Mesendoderm (in vitro differentiated cells): ENCODE results near the gene WDR64.

ENCODE experiments used
- DNase-seq: peaks from one replicate; pipeline ENCODE4 v3.0.0; 2013
- H2AK5ac ChIP-seq: 2 replicates; pipeline ENCODE4 v1.6.1; 2013; ENCODE audit warnings: low read length, inconsistent platforms
- H2BK120ac ChIP-seq: 2 replicates; pipeline ENCODE4 v1.6.1; 2013; ENCODE audit warnings: low read depth, mild to moderate bottlenecking, low read length, moderate library complexity, mixed read lengths
- H2BK15ac ChIP-seq: replicated peaks from 2 replicates; pipeline ENCODE4 v1.6.1; 2013; ENCODE audit warnings: low read depth, mild to moderate bottlenecking, moderate library complexity
- H2BK5ac ChIP-seq: 2 replicates; pipeline ENCODE4 v1.6.1; 2013; ENCODE audit warnings: low read length, inconsistent platforms
- H3K18ac ChIP-seq: 2 replicates; pipeline ENCODE4 v1.6.1; 2013; ENCODE audit warnings: mild to moderate bottlenecking, low read length, mixed read lengths
- H3K23ac ChIP-seq: one replicate; pipeline ENCODE4 v1.6.1; 2013; ENCODE audit warnings: low read length
- H3K27ac ChIP-seq: 2 replicates; pipeline ENCODE4 v1.5.1; 2013; ENCODE audit warnings: low read depth, mild to moderate bottlenecking, inconsistent platforms, low read length, moderate library complexity
- H3K27me3 ChIP-seq: 2 replicates; pipeline ENCODE4 v1.6.1; 2013; ENCODE audit warnings: low read length, control low read depth, mild to moderate bottlenecking, inconsistent platforms; ENCODE audit not compliant: insufficient read depth, poor library complexity
- H3K36me3 ChIP-seq: 2 replicates; pipeline ENCODE4 v1.6.1; 2013; ENCODE audit warnings: low read length, inconsistent platforms; ENCODE audit not compliant: control insufficient read depth, insufficient read depth
- H3K4ac ChIP-seq: one replicate; pipeline ENCODE4 v1.6.1; 2013; ENCODE audit warnings: low read depth, mild to moderate bottlenecking, low read length, moderate library complexity
- H3K4me1 ChIP-seq: 2 replicates; pipeline ENCODE4 v1.6.1; 2013; ENCODE audit warnings: low read depth, low read length, inconsistent platforms; ENCODE audit not compliant: control insufficient read depth
- H3K4me2 ChIP-seq: 2 replicates; pipeline ENCODE4 v1.6.1; 2013; ENCODE audit warnings: low read length
- H3K4me3 ChIP-seq: 2 replicates; pipeline ENCODE4 v1.5.1; 2013; ENCODE audit warnings: mild to moderate bottlenecking, low read length
- H3K56ac ChIP-seq: one replicate; pipeline ENCODE4 v1.6.1; 2013; ENCODE audit warnings: low read length
- H3K79me1 ChIP-seq: 2 replicates; pipeline ENCODE4 v1.6.1; 2013; ENCODE audit warnings: low read length, inconsistent platforms
- H3K79me2 ChIP-seq: 2 replicates; pipeline ENCODE4 v1.6.1; 2013; ENCODE audit warnings: mild to moderate bottlenecking, low read length; ENCODE audit not compliant: control insufficient read depth, insufficient read depth
- H3K9ac ChIP-seq: 2 replicates; pipeline ENCODE4 v1.6.1; 2013; ENCODE audit warnings: low read length, inconsistent platforms
- H4K5ac ChIP-seq: one replicate; pipeline ENCODE4 v1.6.1; 2013; ENCODE audit warnings: low read length
- H4K8ac ChIP-seq: one replicate; pipeline ENCODE4 v1.6.1; 2013; ENCODE audit warnings: low read depth, mild to moderate bottlenecking, control low read depth, low read length, moderate library complexity
- WGBS: extraction: QIAGEN DNeasy Blood & Tissue Kit; methylation state at CpG from one replicate; pipeline ENCODE4 v1.1.7; 2013; ENCODE audit warnings: low lambda C conversion rate, missing lambda C conversion rate; ENCODE audit not compliant: insufficient coverage; ENCODE audit errors: extremely low coverage; 5-methylcytosine and 5-hydroxymethylcytosine counted together

WDR64 gene

DNA sequence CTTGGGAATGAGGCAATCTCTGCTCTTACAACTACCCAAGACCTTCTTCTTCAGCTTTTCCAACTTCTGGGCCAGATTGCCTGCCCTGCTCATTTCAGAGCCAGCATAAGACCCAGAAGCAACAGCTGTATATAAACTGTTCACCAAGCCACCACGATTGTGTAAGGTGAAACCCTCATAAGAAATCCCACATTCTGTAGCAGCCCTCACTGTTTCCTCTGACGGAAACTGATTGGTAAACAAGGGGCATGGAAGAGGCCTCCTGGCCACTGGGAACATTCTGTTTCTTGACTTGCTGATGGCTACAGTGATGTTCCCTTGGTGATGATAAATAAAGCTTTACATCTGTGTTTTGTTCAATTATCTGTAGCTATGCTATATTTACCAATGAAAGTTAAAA lies 156.2 kb downstream of the WDR64 start:
- no CpG with 5 or more reads among the region's 2 CpGs for WGBS
- Histone ChIP-seq H3K4me3 (no peak overlapping the region), H3K79me2 (no peaks in the 10 kb centered on the region), H2BK120ac (no peak overlapping the region), H3K4ac (no peak overlapping the region), H4K8ac (no peak overlapping the region), H3K4me2 (no peak overlapping the region), H3K27ac (no peak overlapping the region), H3K9ac (no peak overlapping the region), H3K56ac (no peak overlapping the region), H2BK15ac (no peak overlapping the region), H3K4me1 (no peaks in the 10 kb centered on the region), H3K79me1 (no peaks in the 10 kb centered on the region), H3K18ac (no peak overlapping the region), H3K27me3 (no peaks in the 10 kb centered on the region), H2AK5ac (no peak overlapping the region), H3K36me3 (no peaks in the 10 kb centered on the region), H2BK5ac (no peak overlapping the region), H3K23ac (no peak overlapping the region), H4K5ac (no peak overlapping the region)
- DNase-seq = no peak

DNA sequence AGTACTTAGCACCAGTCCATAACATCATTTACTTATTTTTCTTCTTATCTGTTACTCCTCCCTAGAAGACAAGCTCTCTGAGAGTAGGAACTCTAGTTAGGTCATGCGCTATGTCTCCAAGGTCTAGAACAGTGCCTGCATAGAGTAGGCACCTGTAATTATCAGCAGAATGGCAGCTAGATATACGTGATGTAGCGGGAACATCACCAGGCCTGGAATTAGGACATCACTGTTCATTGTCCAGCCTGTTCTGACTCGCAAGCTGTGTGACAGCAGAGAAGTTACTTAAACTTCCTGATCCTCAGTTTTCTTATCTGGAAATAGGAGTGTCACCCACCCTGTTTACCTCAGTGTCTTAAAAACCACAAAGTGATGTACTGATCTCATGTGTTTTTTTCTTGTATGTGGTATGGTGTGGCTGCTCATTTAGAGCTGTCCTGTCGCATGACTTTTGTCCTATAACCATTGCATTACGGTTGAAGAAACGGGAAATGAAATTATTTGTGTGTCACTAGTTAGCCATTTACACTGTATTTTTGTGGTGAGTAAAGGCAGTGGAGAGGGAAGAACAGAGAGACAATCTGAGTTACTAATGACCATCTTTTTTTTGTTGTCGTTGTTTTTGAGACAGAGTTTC lies 158.8 kb downstream of the WDR64 start:
- H3K9ac ChIP-seq = no peak overlapping the region
- no peak overlapping the region for H3K4me3 ChIP-seq
- H2BK5ac ChIP-seq = no peak overlapping the region
- H3K18ac ChIP-seq = no peak overlapping the region
- H4K5ac ChIP-seq = no peak overlapping the region
- H4K8ac ChIP-seq = no peak overlapping the region
- H3K4me1 ChIP-seq = no peaks in the 10 kb centered on the region
- DNase-seq = no peak
- WGBS = no CpG with 5 or more reads among the region's 8 CpGs
- no peak overlapping the region for H3K4me2 ChIP-seq
- H3K79me1 ChIP-seq = no peaks in the 10 kb centered on the region
- H3K36me3 ChIP-seq = no peaks in the 10 kb centered on the region
- no peak overlapping the region for H3K27ac ChIP-seq
- no peak overlapping the region for H3K23ac ChIP-seq
- H3K4ac ChIP-seq = no peak overlapping the region
- H2BK15ac ChIP-seq = no peak overlapping the region
- no peaks in the 10 kb centered on the region for H3K79me2 ChIP-seq
- H2BK120ac ChIP-seq = no peak overlapping the region
- H3K56ac ChIP-seq = no peak overlapping the region
- no peak overlapping the region for H2AK5ac ChIP-seq
- no peaks in the 10 kb centered on the region for H3K27me3 ChIP-seq

DNA sequence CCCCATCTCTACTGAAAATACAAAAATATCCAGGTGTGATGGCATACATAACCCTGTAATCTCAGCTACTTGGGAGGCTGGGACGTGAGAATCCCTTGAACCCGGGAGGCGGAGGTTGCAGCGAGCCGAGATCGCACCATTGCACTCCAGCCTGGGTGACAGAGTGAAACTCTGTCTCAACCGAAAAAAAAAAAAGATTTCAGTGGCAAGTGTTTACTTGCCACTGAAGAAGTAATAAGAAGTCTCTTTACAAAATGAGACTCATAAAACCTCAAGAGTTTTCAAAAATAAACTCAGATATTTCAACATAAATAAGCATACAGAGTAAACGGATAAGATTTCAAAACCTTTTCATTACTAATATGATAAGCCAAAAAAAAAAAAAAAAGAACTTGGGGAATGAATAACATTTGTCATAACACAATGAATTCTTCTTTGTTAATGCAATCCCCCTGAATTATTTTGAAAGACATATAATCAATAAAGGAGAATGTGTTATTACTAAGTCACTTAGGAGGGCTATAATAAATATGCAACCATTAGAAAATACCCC lies 161.8 kb downstream of the WDR64 start:
- H3K9ac ChIP-seq = no peak overlapping the region
- no peaks in the 10 kb centered on the region for H3K79me1 ChIP-seq
- no peak overlapping the region for H3K56ac ChIP-seq
- H2BK120ac ChIP-seq = no peak overlapping the region
- no peak overlapping the region for H3K4ac ChIP-seq
- no peak for DNase-seq
- H2BK15ac ChIP-seq = no peak overlapping the region
- WGBS = no CpG with 5 or more reads among the region's 8 CpGs
- H4K8ac ChIP-seq = no peak overlapping the region
- H4K5ac ChIP-seq = no peak overlapping the region
- H2AK5ac ChIP-seq = no peak overlapping the region
- no peak overlapping the region for H3K4me2 ChIP-seq
- H2BK5ac ChIP-seq = no peak overlapping the region
- no peak overlapping the region for H3K4me3 ChIP-seq
- no peaks in the 10 kb centered on the region for H3K27me3 ChIP-seq
- H3K4me1 ChIP-seq = no peaks in the 10 kb centered on the region
- no peak overlapping the region for H3K23ac ChIP-seq
- no peak overlapping the region for H3K18ac ChIP-seq
- no peaks in the 10 kb centered on the region for H3K36me3 ChIP-seq
- no peak overlapping the region for H3K27ac ChIP-seq
- no peaks in the 10 kb centered on the region for H3K79me2 ChIP-seq

DNA sequence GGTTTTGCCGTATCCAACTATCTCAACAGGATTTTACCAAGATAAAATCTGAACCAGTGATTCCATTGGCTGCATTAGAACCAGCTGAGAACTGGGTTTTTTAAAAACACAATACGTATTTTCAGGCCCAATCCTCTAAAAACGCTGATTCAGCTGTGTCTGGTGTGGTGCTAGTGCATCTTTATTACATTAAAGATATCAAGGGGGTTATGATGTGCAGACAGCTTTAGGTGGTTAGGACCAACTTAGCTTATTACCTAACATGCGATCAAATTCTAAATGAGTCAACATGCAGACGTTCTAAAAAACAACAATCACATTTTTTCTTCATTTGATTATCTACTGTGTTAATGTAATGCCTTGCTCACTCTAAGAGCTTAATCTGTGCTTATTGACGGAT lies 163.9 kb downstream of the WDR64 start:
- Histone ChIP-seq H2BK120ac (no peak overlapping the region), H3K79me2 (no peaks in the 10 kb centered on the region), H3K56ac (no peak overlapping the region), H3K27ac (no peak overlapping the region), H3K4ac (no peak overlapping the region), H2AK5ac (no peak overlapping the region), H3K36me3 (no peaks in the 10 kb centered on the region), H3K4me2 (no peak overlapping the region), H3K4me3 (no peak overlapping the region), H2BK15ac (no peak overlapping the region), H3K18ac (no peak overlapping the region), H3K4me1 (no peaks in the 10 kb centered on the region), H2BK5ac (no peak overlapping the region), H4K5ac (no peak overlapping the region), H3K9ac (no peak overlapping the region), H3K27me3 (no peaks in the 10 kb centered on the region), H3K79me1 (no peaks in the 10 kb centered on the region), H3K23ac (no peak overlapping the region), H4K8ac (no peak overlapping the region)
- no peak for DNase-seq
- no CpG with 5 or more reads among the region's 6 CpGs for WGBS

DNA sequence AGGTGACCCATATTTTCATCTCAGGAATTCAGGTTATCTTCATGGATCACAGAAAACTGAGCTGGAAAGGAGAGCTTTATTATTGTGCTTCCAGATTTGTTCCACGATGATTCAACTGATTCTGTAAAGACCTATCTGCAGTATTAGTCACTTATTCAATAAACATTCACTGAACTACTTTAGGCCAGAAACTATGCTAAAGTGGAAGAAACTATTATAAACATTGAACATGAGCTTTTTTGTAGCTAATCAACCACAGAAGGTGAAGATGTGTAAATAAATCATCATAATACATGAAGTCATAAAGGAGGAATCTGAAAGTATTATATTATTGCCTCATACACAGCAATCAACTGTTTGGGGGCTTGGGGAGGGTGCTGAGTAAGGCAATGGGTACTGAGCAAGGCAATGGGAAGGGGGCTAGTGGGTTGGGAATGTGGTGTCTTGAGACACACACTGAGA lies 165.3 kb downstream of the WDR64 start:
- Histone ChIP-seq H3K9ac (no peak overlapping the region), H3K23ac (no peak overlapping the region), H3K4me3 (no peak overlapping the region), H3K79me1 (no peaks in the 10 kb centered on the region), H4K5ac (no peak overlapping the region), H2BK15ac (no peak overlapping the region), H3K36me3 (no peaks in the 10 kb centered on the region), H3K18ac (no peak overlapping the region), H4K8ac (no peak overlapping the region), H3K79me2 (no peaks in the 10 kb centered on the region), H3K4me2 (no peak overlapping the region), H3K56ac (no peak overlapping the region), H2AK5ac (no peak overlapping the region), H2BK120ac (no peak overlapping the region), H3K4me1 (no peaks in the 10 kb centered on the region), H3K4ac (no peak overlapping the region), H3K27me3 (no peaks in the 10 kb centered on the region), H3K27ac (no peak overlapping the region), H2BK5ac (no peak overlapping the region)
- DNase-seq = no peak
- WGBS = no CpG with 5 or more reads among the region's 1 CpG
